ENCODE measurements around the gene APOA5. TPM values are rescaled to one million over a fixed set of nuclear protein-coding genes. Genes with fewer than 3 reads are reported as not detected.

Gene APOA5
- total RNA-seq, 1 donor: not detected

GRCh38 chr11:116831790-116832349 is 40.2 kb upstream of the APOA5 start:
- peaks cover 18% of the 10 kb centered on the region for H3K4me1 ChIP-seq (ENCODE audit: insufficient read depth, low read length)
- no peaks in the 10 kb centered on the region for H3K9me3 ChIP-seq (ENCODE audit: low read depth, low read length)
- H3K27me3 ChIP-seq (ENCODE audit: insufficient read depth, low read length): no peaks in the 10 kb centered on the region
- no peak overlapping the region for H3K4me3 ChIP-seq (ENCODE audit: low read length)

DNA sequence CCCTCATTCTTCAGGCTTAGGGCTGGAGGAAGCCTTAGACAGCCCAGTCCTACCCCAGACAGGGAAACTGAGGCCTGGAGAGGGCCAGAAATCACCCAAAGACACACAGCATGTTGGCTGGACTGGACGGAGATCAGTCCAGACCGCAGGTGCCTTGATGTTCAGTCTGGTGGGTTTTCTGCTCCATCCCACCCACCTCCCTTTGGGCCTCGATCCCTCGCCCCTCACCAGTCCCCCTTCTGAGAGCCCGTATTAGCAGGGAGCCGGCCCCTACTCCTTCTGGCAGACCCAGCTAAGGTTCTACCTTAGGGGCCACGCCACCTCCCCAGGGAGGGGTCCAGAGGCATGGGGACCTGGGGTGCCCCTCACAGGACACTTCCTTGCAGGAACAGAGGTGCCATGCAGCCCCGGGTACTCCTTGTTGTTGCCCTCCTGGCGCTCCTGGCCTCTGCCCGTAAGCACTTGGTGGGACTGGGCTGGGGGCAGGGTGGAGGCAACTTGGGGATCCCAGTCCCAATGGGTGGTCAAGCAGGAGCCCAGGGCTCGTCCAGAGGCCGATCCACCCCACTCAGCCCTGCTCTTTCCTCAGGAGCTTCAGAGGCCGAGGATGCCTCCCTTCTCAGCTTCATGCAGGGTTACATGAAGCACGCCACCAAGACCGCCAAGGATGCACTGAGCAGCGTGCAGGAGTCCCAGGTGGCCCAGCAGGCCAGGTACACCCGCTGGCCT is 38.7 kb upstream of the APOA5 start:
- no peak overlapping the region for H3K4me3 ChIP-seq (ENCODE audit: low read length)
- H3K27me3 ChIP-seq (ENCODE audit: insufficient read depth, low read length): no peaks in the 10 kb centered on the region
- H3K4me1 ChIP-seq (ENCODE audit: insufficient read depth, low read length): peaks cover 6% of the 10 kb centered on the region
- H3K9me3 ChIP-seq (ENCODE audit: low read depth, low read length): no peaks in the 10 kb centered on the region

DNA sequence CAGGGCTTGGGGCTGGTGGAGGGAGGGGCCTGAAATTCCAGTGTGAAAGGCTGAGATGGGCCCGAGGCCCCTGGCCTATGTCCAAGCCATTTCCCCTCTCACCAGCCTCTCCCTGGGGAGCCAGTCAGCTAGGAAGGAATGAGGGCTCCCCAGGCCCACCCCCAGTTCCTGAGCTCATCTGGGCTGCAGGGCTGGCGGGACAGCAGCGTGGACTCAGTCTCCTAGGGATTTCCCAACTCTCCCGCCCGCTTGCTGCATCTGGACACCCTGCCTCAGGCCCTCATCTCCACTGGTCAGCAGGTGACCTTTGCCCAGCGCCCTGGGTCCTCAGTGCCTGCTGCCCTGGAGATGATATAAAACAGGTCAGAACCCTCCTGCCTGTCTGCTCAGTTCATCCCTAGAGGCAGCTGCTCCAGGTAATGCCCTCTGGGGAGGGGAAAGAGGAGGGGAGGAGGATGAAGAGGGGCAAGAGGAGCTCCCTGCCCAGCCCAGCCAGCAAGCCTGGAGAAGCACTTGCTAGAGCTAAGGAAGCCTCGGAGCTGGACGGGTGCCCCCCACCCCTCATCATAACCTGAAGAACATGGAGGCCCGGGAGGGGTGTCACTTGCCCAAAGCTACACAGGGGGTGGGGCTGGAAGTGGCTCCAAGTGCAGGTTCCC is 38.0 kb upstream of the APOA5 start, which contains the start of gene APOC3:
APOC3 (plus strand) TSS at position 383 of the 659 bp plus-strand sequence. CDS start 676 bp downstream, outside the sequence.
- H3K9me3 ChIP-seq (ENCODE audit: low read depth, low read length): no peaks in the 10 kb centered on the region

DNA sequence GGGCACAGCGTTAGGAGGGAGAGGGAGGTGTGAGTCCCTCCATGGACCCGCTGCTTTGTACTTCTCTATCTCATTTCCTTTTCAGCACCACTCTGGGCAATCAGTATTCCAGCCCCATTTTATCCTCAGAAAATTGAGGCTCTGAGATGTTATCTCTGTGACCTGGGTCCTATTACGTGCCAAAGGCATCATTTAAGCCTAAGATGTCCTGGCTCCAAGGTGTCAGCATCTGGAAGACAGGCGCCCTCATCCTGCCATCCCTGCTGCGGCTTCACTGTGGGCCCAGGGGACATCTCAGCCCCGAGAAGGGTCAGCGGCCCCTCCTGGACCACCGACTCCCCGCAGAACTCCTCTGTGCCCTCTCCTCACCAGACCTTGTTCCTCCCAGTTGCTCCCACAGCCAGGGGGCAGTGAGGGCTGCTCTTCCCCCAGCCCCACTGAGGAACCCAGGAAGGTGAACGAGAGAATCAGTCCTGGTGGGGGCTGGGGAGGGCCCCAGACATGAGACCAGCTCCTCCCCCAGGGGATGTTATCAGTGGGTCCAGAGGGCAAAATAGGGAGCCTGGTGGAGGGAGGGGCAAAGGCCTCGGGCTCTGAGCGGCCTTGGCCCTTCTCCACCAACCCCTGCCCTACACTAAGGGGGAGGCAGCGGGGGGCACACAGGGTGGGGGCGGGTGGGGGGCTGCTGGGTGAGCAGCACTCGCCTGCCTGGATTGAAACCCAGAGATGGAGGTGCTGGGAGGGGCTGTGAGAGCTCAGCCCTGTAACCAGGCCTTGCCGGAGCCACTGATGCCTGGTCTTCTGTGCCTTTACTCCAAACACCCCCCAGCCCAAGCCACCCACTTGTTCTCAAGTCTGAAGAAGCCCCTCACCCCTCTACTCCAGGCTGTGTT is 37.2 kb upstream of the APOA5 start:
- Histone ChIP-seq H3K4me3 (ENCODE audit: low read length) (no peak overlapping the region), H3K4me1 (ENCODE audit: insufficient read depth, low read length) (no peaks in the 10 kb centered on the region), H3K9me3 (ENCODE audit: low read depth, low read length) (no peaks in the 10 kb centered on the region), H3K27me3 (ENCODE audit: insufficient read depth, low read length) (no peaks in the 10 kb centered on the region)

More for the DNA sequence above, 38.0 kb upstream of the APOA5 start, which contains the start of gene APOC3:
- Histone ChIP-seq H3K27me3 (ENCODE audit: insufficient read depth, low read length) (no peaks in the 10 kb centered on the region), H3K4me1 (ENCODE audit: insufficient read depth, low read length) (no peaks in the 10 kb centered on the region), H3K4me3 (ENCODE audit: low read length) (no peak within 1 kb of the TSS)

GRCh38 chr11:116827461-116827860 is 35.8 kb upstream of the APOA5 start:
- no peaks in the 10 kb centered on the region for H3K27me3 ChIP-seq (ENCODE audit: insufficient read depth, low read length)

GRCh38 chr11:116826751-116827431 is 35.2 kb upstream of the APOA5 start:
- Histone ChIP-seq H3K4me1 (ENCODE audit: insufficient read depth, low read length) (no peaks in the 10 kb centered on the region), H3K27me3 (ENCODE audit: insufficient read depth, low read length) (no peaks in the 10 kb centered on the region), H3K9me3 (ENCODE audit: low read depth, low read length) (no peaks in the 10 kb centered on the region), H3K4me3 (ENCODE audit: low read length) (no peak overlapping the region)

More at GRCh38 chr11:116827461-116827860, 35.8 kb upstream of the APOA5 start:
- H3K4me3 ChIP-seq (ENCODE audit: low read length): no peak overlapping the region
- H3K4me1 ChIP-seq (ENCODE audit: insufficient read depth, low read length): no peaks in the 10 kb centered on the region
- no peaks in the 10 kb centered on the region for H3K9me3 ChIP-seq (ENCODE audit: low read depth, low read length)

- no peaks in the 10 kb centered on the region for H3K9me3 ChIP-seq (ENCODE audit: low read depth, low read length)
- H3K27me3 ChIP-seq (ENCODE audit: insufficient read depth, low read length): no peaks in the 10 kb centered on the region
- H3K4me1 ChIP-seq (ENCODE audit: insufficient read depth, low read length): no peaks in the 10 kb centered on the region
- no peak overlapping the region for H3K4me3 ChIP-seq (ENCODE audit: low read length)
Measured at GRCh38 chr11:116825854-116826750, 34.4 kb upstream of the APOA5 start.

GRCh38 chr11:116825434-116825833 is 33.8 kb upstream of the APOA5 start:
- no peak overlapping the region for H3K4me3 ChIP-seq (ENCODE audit: low read length)
- H3K4me1 ChIP-seq (ENCODE audit: insufficient read depth, low read length): no peaks in the 10 kb centered on the region
- H3K27me3 ChIP-seq (ENCODE audit: insufficient read depth, low read length): no peaks in the 10 kb centered on the region
- H3K9me3 ChIP-seq (ENCODE audit: low read depth, low read length): no peaks in the 10 kb centered on the region

GRCh38 chr11:116823031-116823843 is 31.6 kb upstream of the APOA5 start, which contains the start of gene APOA4:
Gene APOA4 (minus strand): TSS chr11:116823304. CDS start chr11:116823191, 113 bp downstream.
- Histone ChIP-seq H3K4me3 (ENCODE audit: low read length) (no peak within 1 kb of the TSS), H3K9me3 (ENCODE audit: low read depth, low read length) (no peaks in the 10 kb centered on the region), H3K27me3 (ENCODE audit: insufficient read depth, low read length) (no peaks in the 10 kb centered on the region), H3K4me1 (ENCODE audit: insufficient read depth, low read length) (no peaks in the 10 kb centered on the region)

DNA sequence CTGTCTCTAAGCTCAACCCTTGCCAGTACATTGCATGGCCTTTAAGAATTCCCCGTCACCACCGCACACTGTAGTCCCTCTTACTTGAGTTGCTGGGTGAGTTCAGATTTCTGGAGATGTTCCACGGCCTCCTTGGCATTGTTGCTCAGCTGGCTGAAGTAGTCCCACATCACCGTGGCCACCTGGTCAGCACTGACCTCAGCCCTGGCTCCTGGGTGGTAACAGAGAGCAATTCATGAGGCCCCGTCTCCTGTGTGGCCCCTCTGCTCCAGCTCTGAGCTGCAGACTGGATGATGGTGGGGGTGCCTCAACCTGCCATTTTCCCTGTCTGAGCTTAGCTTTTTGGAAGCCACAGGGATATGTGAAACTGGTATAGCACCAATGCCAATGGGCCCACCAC is 30.9 kb upstream of the APOA5 start:
- Histone ChIP-seq H3K4me3 (ENCODE audit: low read length) (no peak overlapping the region), H3K4me1 (ENCODE audit: insufficient read depth, low read length) (no peaks in the 10 kb centered on the region)

GRCh38 chr11:116821050-116821918 is 29.6 kb upstream of the APOA5 start:
- Histone ChIP-seq H3K27me3 (ENCODE audit: insufficient read depth, low read length) (no peaks in the 10 kb centered on the region), H3K9me3 (ENCODE audit: low read depth, low read length) (no peaks in the 10 kb centered on the region), H3K4me3 (ENCODE audit: low read length) (no peak overlapping the region), H3K4me1 (ENCODE audit: insufficient read depth, low read length) (no peaks in the 10 kb centered on the region)

More for the DNA sequence above, 30.9 kb upstream of the APOA5 start:
- Histone ChIP-seq H3K27me3 (ENCODE audit: insufficient read depth, low read length) (no peaks in the 10 kb centered on the region), H3K9me3 (ENCODE audit: low read depth, low read length) (no peaks in the 10 kb centered on the region)

DNA sequence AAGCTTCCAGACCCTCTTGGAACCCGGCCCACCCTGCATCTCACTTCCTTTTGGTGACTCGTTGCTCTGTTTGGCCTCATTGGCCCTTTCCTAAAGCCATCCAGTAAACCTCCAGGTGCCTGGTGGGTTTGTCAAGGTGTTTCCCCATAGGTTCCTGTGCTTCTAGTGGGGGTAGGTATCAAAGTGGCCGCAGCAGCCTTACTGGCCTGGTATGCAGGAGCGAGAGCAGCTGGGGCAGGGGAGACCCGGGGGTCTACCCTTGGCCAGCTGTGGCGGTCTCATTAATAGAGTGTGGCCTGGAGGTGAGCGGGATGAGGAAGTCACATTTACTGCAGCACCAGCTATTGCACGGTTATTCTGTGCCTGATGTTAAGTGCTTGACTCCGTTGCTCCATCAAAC is 27.4 kb upstream of the APOA5 start:
- Histone ChIP-seq H3K4me3 (ENCODE audit: low read length) (no peak overlapping the region), H3K27me3 (ENCODE audit: insufficient read depth, low read length) (no peaks in the 10 kb centered on the region), H3K9me3 (ENCODE audit: low read depth, low read length) (no peaks in the 10 kb centered on the region), H3K4me1 (ENCODE audit: insufficient read depth, low read length) (no peaks in the 10 kb centered on the region)
